GM12892 (cell line): ENCODE results near the gene OGFRL1.

ENCODE experiments used
- POLR2A ChIP-seq: IDR thresholded peaks from 2 replicates; pipeline ENCODE4 v1.6.1; 2011; ENCODE audit warnings: low read depth, low read length, control low read depth
- POLR2AphosphoS5 ChIP-seq: IDR thresholded peaks from 2 replicates; pipeline ENCODE4 v1.6.1; 2011; ENCODE audit warnings: low read depth, low read length, control low read depth

DNA sequence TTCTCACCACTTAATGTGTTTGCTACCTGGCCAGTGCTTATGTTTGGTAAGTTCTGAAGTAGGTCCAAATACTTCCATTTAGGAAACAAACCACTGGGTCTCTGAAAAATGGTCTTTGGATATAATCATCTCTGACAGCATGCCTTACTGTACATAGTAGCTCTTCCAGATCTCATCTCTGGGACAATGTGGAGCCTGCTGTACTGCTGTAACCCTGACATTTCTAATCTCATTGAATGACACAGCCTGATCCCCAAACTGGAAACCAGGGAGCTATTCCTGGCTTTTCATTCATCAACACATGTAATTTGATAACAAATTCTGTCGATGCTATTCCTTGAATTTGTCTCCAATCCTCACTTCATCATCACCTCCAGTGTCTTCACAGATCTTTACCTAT is 23.5 kb downstream of the OGFRL1 start:
- no peak for TF ChIP-seq POLR2AphosphoS5
- no peak for TF ChIP-seq POLR2A
